HCT116 (cell line): ENCODE measurements around the gene AMER2. TPM values are rescaled to one million over a fixed set of nuclear protein-coding genes. Genes with fewer than 3 reads are reported as not detected.

Experiments used
- ATAC-seq: fragments of 200-7000 bp; cut with Tn5 transposase; 2 replicates; pipeline ENCODE4 v1.9.1; 2020; ENCODE audit warnings: mild to moderate bottlenecking, moderate library complexity
- BruUV-seq: library from RNA; stranded (reverse); fragments of 400-500 nt; replicated peaks from 2 replicates; lab custom pipeline; 2021; lab: Mats Ljungman, UMichigan
- CTCF ChIA-PET: fragments of 300-600 bp; sonication (Branson Sonifier 250); formaldehyde crosslinking; loops from one replicate; lab custom pipeline; 2021; ENCODE audit warnings: antibody characterized with exemption; lab: Charles Lee
- POLR2A ChIA-PET: fragments of 300-600, 350-600 bp; sonication (Branson Sonifier 250); formaldehyde crosslinking; loops from one replicate; lab custom pipeline; 2021; ENCODE audit warnings: antibody characterized with exemption; lab: Charles Lee
- RAD21 ChIA-PET, 2 experiments: fragments of 300-600 bp; sonication (Branson Sonifier 250); formaldehyde crosslinking; loops; one replicate each; lab custom pipeline; 2023; ENCODE audit warnings: low total read pairs in 2 of 2; ENCODE audit not compliant: uncharacterized antibody in 2 of 2, unreplicated experiment in 2 of 2, low non-redundant PET in 1 of 2; lab: Charles Lee
- DNase-seq: peaks from one replicate; pipeline ENCODE4 v3.0.0-alpha.2; 2010; ENCODE audit warnings: low read depth, low spot score
- H2AFZ ChIP-seq: fragments of 200-600 bp; shearing (Covaris generic), sonication (generic); 2 replicates; pipeline ENCODE4 v1.6.1; 2017; ENCODE audit warnings: low read depth, mixed run types, mixed read lengths, antibody characterized with exemption, low read length; ENCODE audit not compliant: poor library complexity, severe bottlenecking
- H3K27ac ChIP-seq: 2 replicates; pipeline ENCODE4 v1.5.1; 2012; ENCODE audit warnings: low read depth, low read length
- H3K27me3 ChIP-seq: fragments of 200-600 bp; sonication (generic); 2 replicates; pipeline ENCODE4 v1.6.1; 2016; ENCODE audit warnings: mixed run types, low read length, mixed read lengths; ENCODE audit not compliant: insufficient read depth
- H3K36me3 ChIP-seq, 2 experiments: fragments of 200-500 bp in 1 of 2; fragments of 200-600 bp in 1 of 2; sonication (Bioruptor generic) in 1 of 2; sonication (generic) in 1 of 2; 2 replicates each; pipeline versions ENCODE4 v1.5.1 to v1.6.1; 2014 to 2016; ENCODE audit warnings: low read length in 2 of 2, inconsistent platforms in 1 of 2, mixed read lengths in 1 of 2, mixed run types in 1 of 2; ENCODE audit not compliant: insufficient read depth in 2 of 2, control insufficient read depth in 1 of 2
- H3K4me1 ChIP-seq, 2 experiments: fragments of 200-600 bp in 1 of 2; sonication (generic) in 1 of 2; 2 replicates each; pipeline versions ENCODE4 v1.5.1 to v1.6.1; 2012 to 2017; ENCODE audit warnings: low read length in 2 of 2, inconsistent platforms in 1 of 2, mild to moderate bottlenecking in 1 of 2, mixed read lengths in 1 of 2, mixed run types in 1 of 2, moderate library complexity in 1 of 2; ENCODE audit not compliant: insufficient read depth in 2 of 2, control insufficient read depth in 1 of 2
- H3K4me2 ChIP-seq: fragments of 200-600 bp; sonication (generic); 2 replicates; pipeline ENCODE4 v1.6.1; 2017; ENCODE audit warnings: mixed run types, low read length, mixed read lengths
- H3K4me3 ChIP-seq, 2 experiments: fragments of 200-600 bp in 1 of 2; sonication (generic) in 1 of 2; replicated peaks in 1 of 2; 2 replicates each; pipeline ENCODE4 v1.5.1; 2011 to 2016; ENCODE audit warnings: low read length in 2 of 2, control low read depth in 1 of 2, low read depth in 1 of 2, mild to moderate bottlenecking in 1 of 2, mixed read lengths in 1 of 2, mixed run types in 1 of 2
- H3K79me2 ChIP-seq: fragments of 200-600 bp; sonication (generic); 2 replicates; pipeline ENCODE4 v1.6.1; 2017; ENCODE audit warnings: mild to moderate bottlenecking, mixed run types, low read length, moderate library complexity, mixed read lengths; ENCODE audit not compliant: insufficient read depth
- H3K9ac ChIP-seq: fragments of 200-600 bp; sonication (generic); 2 replicates; pipeline ENCODE4 v1.6.1; 2016; ENCODE audit warnings: low read length, mixed read lengths
- H3K9me2 ChIP-seq: fragments of 200-600 bp; sonication (generic), shearing (Covaris generic); 2 replicates; pipeline ENCODE4 v1.6.1; 2017; ENCODE audit warnings: mixed run types, mild to moderate bottlenecking, moderate library complexity; ENCODE audit not compliant: insufficient read depth
- H3K9me3 ChIP-seq, 2 experiments: fragments of 200-500 bp in 1 of 2; fragments of 200-600 bp in 1 of 2; sonication (Bioruptor generic) in 1 of 2; sonication (generic) in 1 of 2; 2 replicates each; pipeline ENCODE4 v1.6.1; 2014 to 2017; ENCODE audit warnings: low read length in 2 of 2, mixed read lengths in 2 of 2, inconsistent platforms in 1 of 2, low read depth in 1 of 2, mild to moderate bottlenecking in 1 of 2, mixed run types in 1 of 2, moderate library complexity in 1 of 2; ENCODE audit not compliant: control insufficient read depth in 1 of 2, insufficient read depth in 1 of 2
- H4K20me1 ChIP-seq: fragments of 200-600 bp; sonication (generic), shearing (Covaris generic); 2 replicates; pipeline ENCODE4 v1.6.1; 2017; ENCODE audit warnings: mixed run types, mild to moderate bottlenecking, moderate library complexity; ENCODE audit not compliant: insufficient read depth
- ATF3 ChIP-seq: IDR thresholded peaks from 2 replicates; pipeline ENCODE4 v1.6.1; 2012
- CTCF ChIP-seq, 3 experiments: fragments of 200-600 bp in 1 of 3; sonication (generic) in 1 of 3; IDR thresholded peaks in 2 of 3; conservative IDR thresholded peaks in 1 of 3; 2 replicates each; pipeline ENCODE4 v1.5.1; 2012 to 2017; ENCODE audit warnings: low read depth in 2 of 3, low read length in 2 of 3, antibody characterized with exemption in 1 of 3, borderline replicate concordance in 1 of 3, control low read depth in 1 of 3, mild to moderate bottlenecking in 1 of 3, mixed read lengths in 1 of 3, mixed run types in 1 of 3, moderate library complexity in 1 of 3; ENCODE audit not compliant: insufficient read depth in 1 of 3
- EGR1 ChIP-seq: IDR thresholded peaks from 2 replicates; pipeline ENCODE4 v1.6.1; 2012; ENCODE audit warnings: low read depth
- ELF1 ChIP-seq: IDR thresholded peaks from 2 replicates; pipeline ENCODE4 v1.6.1; 2012; ENCODE audit warnings: low read depth, borderline replicate concordance
- EZH2 ChIP-seq: fragments of 200-600 bp; sonication (generic); IDR thresholded peaks from 2 replicates; pipeline ENCODE4 v1.6.1; 2017; ENCODE audit warnings: antibody characterized with exemption, mixed run types
- EZH2phosphoT487 ChIP-seq: fragments of 200-600 bp; IDR thresholded peaks from 2 replicates; pipeline ENCODE4 v1.6.1; 2018; ENCODE audit warnings: antibody characterized with exemption, borderline replicate concordance
- JUND ChIP-seq: IDR thresholded peaks from 2 replicates; pipeline ENCODE4 v1.6.1; 2012
- POLR2AphosphoS5 ChIP-seq: IDR thresholded peaks from 2 replicates; pipeline ENCODE4 v1.6.1; 2011; ENCODE audit warnings: mild to moderate bottlenecking, low read depth, low read length, moderate library complexity
- RAD21 ChIP-seq: IDR thresholded peaks from 2 replicates; pipeline ENCODE4 v1.6.1; 2012; ENCODE audit warnings: low read depth, mild to moderate bottlenecking
- REST ChIP-seq: IDR thresholded peaks from 2 replicates; pipeline ENCODE4 v1.6.1; 2012; ENCODE audit warnings: low read depth
- SIN3A ChIP-seq: IDR thresholded peaks from 2 replicates; pipeline ENCODE4 v1.6.1; 2012; ENCODE audit warnings: low read depth
- SP1 ChIP-seq: IDR thresholded peaks from 2 replicates; pipeline ENCODE4 v1.6.1; 2012; ENCODE audit warnings: low read depth
- TCF7L2 ChIP-seq: IDR thresholded peaks from 2 replicates; pipeline ENCODE4 v1.7.0; 2011; ENCODE audit warnings: borderline replicate concordance, inconsistent platforms; ENCODE audit not compliant: insufficient read depth, insufficient read length; ENCODE audit errors: extremely low read depth
- ZFX ChIP-seq: fragments of 450-650 bp; IDR thresholded peaks from 2 replicates; pipeline ENCODE4 v1.6.1; 2017
- ZNF274 ChIP-seq: fragments of 200-500 bp; sonication (Bioruptor generic); IDR thresholded peaks from 2 replicates; pipeline ENCODE4 v1.6.1; 2014; ENCODE audit warnings: mild to moderate bottlenecking, low read depth, low read length, inconsistent platforms
- intact Hi-C: fragments of 100-400 bp; cut with micrococcal nuclease; formaldehyde crosslinking; loops from 2 replicates; pipeline ENCODE4 v1.10.0; 2022
- total RNA-seq: library from RNA; stranded (reverse); gene quantifications from one replicate; pipeline ENCODE4 v1.2.1, GENCODE V29; 2021; ENCODE audit not compliant: unreplicated experiment
- TF ChIP-seq, protein P1 (sequence below): IDR thresholded peaks from 2 replicates; pipeline ENCODE4 v1.6.1; 2011; ENCODE audit warnings: mild to moderate bottlenecking, low read length, moderate library complexity; ENCODE audit not compliant: insufficient replicate concordance; ENCODE audit errors: extremely low read depth
- TF ChIP-seq, protein P2 (sequence below): IDR thresholded peaks from 2 replicates; pipeline ENCODE4 v1.6.1; 2012

AMER2 gene
- total RNA-seq, 1 experiment from 2014 or later = not detected

- H3K27ac ChIP-seq = no peak overlapping the region
- intact Hi-C loops = no loop called here
- H3K9ac ChIP-seq = no peak overlapping the region
- no peaks in the 10 kb centered on the region for H3K9me3 ChIP-seq
- POLR2A ChIA-PET = no interaction called here
- no peak for DNase-seq
- H3K36me3 ChIP-seq = no peaks in the 10 kb centered on the region
- CTCF ChIA-PET = no interaction called here
- no peak for ATAC-seq
- H3K27me3 ChIP-seq = no peaks in the 10 kb centered on the region
- no peak overlapping the region for H3K4me2 ChIP-seq
- H3K79me2 ChIP-seq = no peaks in the 10 kb centered on the region
- H2AFZ ChIP-seq = no peak overlapping the region
- TF ChIP-seq EZH2phosphoT487 = no peak
- no peak for TF ChIP-seq REST
- TF ChIP-seq ZNF274 = no peak
- no peak for TF ChIP-seq EGR1
- TF ChIP-seq, protein P1, sequence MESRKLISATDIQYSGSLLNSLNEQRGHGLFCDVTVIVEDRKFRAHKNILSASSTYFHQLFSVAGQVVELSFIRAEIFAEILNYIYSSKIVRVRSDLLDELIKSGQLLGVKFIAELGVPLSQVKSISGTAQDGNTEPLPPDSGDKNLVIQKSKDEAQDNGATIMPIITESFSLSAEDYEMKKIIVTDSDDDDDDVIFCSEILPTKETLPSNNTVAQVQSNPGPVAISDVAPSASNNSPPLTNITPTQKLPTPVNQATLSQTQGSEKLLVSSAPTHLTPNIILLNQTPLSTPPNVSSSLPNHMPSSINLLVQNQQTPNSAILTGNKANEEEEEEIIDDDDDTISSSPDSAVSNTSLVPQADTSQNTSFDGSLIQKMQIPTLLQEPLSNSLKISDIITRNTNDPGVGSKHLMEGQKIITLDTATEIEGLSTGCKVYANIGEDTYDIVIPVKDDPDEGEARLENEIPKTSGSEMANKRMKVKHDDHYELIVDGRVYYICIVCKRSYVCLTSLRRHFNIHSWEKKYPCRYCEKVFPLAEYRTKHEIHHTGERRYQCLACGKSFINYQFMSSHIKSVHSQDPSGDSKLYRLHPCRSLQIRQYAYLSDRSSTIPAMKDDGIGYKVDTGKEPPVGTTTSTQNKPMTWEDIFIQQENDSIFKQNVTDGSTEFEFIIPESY = no peak
- no peak for TF ChIP-seq JUND
- TF ChIP-seq SP1 = no peak
- TF ChIP-seq RAD21 = no peak
- no peak for TF ChIP-seq EZH2
- TF ChIP-seq SIN3A = no peak
- TF ChIP-seq, protein P2, sequence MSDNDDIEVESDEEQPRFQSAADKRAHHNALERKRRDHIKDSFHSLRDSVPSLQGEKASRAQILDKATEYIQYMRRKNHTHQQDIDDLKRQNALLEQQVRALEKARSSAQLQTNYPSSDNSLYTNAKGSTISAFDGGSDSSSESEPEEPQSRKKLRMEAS = no peak
- no peak for TF ChIP-seq ZFX
- no peak for TF ChIP-seq ATF3
- no peak for TF ChIP-seq POLR2AphosphoS5
- TF ChIP-seq TCF7L2 = no peak
- TF ChIP-seq ELF1 = no peak
- no peak for TF ChIP-seq CTCF (IDR thresholded peaks at IDR 0.05 in 2 of 3, conservative IDR thresholded peaks at IDR 0.05 in 1 of 3; ENCODE audit: borderline replicate concordance in 1 of 3, insufficient read depth in 1 of 3, low read depth in 2 of 3, low read length in 2 of 3)
- H4K20me1 ChIP-seq = no peaks in the 10 kb centered on the region
- no peak overlapping the region for H3K4me3 ChIP-seq
- H3K9me2 ChIP-seq = no peaks in the 10 kb centered on the region
- RAD21 ChIA-PET = no interaction called here
- BruUV-seq = no TSS peak
- H3K4me1 ChIP-seq = no peaks in the 10 kb centered on the region
These were observed 41.1 kb downstream of the AMER2 start for GRCh38 chr13:25130944-25131343.
